Lower leg skin (tissue), 3 donors: Measurements from ENCODE around the gene ONECUT1.

ENCODE experiments used
- CTCF ChIP-seq, 3 donors: fragments of 450-650 bp; IDR thresholded peaks; one replicate each; pipeline ENCODE4 v1.5.1; 2016; ENCODE audit warnings: antibody characterized with exemption in 3 of 3, mild to moderate bottlenecking in 3 of 3, moderate library complexity in 2 of 3
- POLR2A ChIP-seq, 2 donors: fragments of 450-650 bp; IDR thresholded peaks; one replicate each; pipeline ENCODE4 v1.6.1; 2016 to 2017; ENCODE audit warnings: antibody characterized with exemption in 2 of 2, mild to moderate bottlenecking in 1 of 2, moderate library complexity in 1 of 2

DNA sequence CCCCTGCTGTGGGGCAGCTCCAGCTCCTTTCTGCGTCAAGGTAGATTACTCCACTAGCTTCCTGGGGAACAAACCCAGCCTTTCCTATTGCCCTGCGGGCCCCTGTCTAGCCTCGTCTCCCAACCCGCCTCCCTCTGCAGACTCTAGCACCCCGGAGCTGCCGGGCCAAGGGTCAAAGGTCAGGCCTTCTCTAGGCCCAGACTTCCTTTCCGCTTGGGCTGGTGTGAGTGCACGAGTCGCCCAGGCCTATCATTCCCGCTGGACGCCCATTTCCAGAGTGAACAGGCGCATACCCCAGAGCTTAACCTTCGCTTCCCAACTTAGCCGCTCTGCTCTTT lies 11.6 kb upstream of the ONECUT1 start:
- TF ChIP-seq CTCF (IDR thresholded peaks at IDR 0.05) (no peak), POLR2A (IDR thresholded peaks at IDR 0.05) (no peak)
